Activated B cell treated with CpG ODN at 0.5 μM for 24 hours (primary cell): ENCODE measurements around the gene RNH1. TPM values are rescaled to one million over a fixed set of nuclear protein-coding genes. Genes with fewer than 3 reads are reported as not detected.

Experiments
- ATAC-seq: fragments of 200-7000 bp; cut with Tn5 transposase; one replicate; pipeline ENCODE4 v1.10.0; 2021; ENCODE audit warnings: low read depth, mild to moderate bottlenecking, moderate library complexity
- CTCF ChIA-PET: fragments of 350-600 bp; sonication (Branson Sonifier 250); formaldehyde crosslinking; loops from one replicate; lab custom pipeline; 2021; ENCODE audit warnings: antibody characterized with exemption; lab: Charles Lee
- POLR2A ChIA-PET: fragments of 350-600 bp; sonication (Branson Sonifier 250); formaldehyde crosslinking; loops from one replicate; lab custom pipeline; 2021; ENCODE audit warnings: antibody characterized with exemption; lab: Charles Lee
- DNase-seq: peaks from one replicate; pipeline ENCODE4 v3.0.0; 2022
- H3K27ac Mint-ChIP-seq: one replicate; pipeline ENCODE4 v1.8.0; 2020; ENCODE audit warnings: mixed read lengths
- H3K27me3 Mint-ChIP-seq: one replicate; pipeline ENCODE4 v1.8.0; 2021; ENCODE audit warnings: mixed read lengths
- H3K36me3 Mint-ChIP-seq: one replicate; pipeline ENCODE4 v1.8.0; 2021; ENCODE audit warnings: low read depth, mixed read lengths
- H3K4me1 Mint-ChIP-seq: one replicate; pipeline ENCODE4 v1.8.0; 2021; ENCODE audit warnings: mixed read lengths
- H3K4me3 Mint-ChIP-seq: one replicate; pipeline ENCODE4 v1.8.0; 2020; ENCODE audit warnings: mild to moderate bottlenecking, mixed read lengths
- H3K9me3 Mint-ChIP-seq: one replicate; pipeline ENCODE4 v1.8.0; 2020; ENCODE audit warnings: mixed read lengths
- CTCF ChIP-seq: fragments of 200-600 bp; IDR thresholded peaks from one replicate; pipeline ENCODE4 v1.8.0; 2022; ENCODE audit warnings: antibody characterized with exemption, mild to moderate bottlenecking
- intact Hi-C: fragments of 100-400 bp; cut with micrococcal nuclease; formaldehyde crosslinking; loops from one replicate; pipeline ENCODE4 v1.15.1; 2024
- total RNA-seq: library from RNA; stranded (reverse); gene quantifications from 2 replicates; pipeline ENCODE4 v1.2.3, GENCODE V29; 2022

Gene RNH1
- total RNA-seq, 1 donor from 2014 or later: 101 TPM

- Mint-ChIP-seq H3K4me1 (no peaks in the 10 kb centered on the region), H3K27ac (no peak overlapping the region), H3K36me3 (peaks cover 2% of the 10 kb centered on the region), H3K4me3 (no peak overlapping the region), H3K27me3 (no peaks in the 10 kb centered on the region), H3K9me3 (no peaks in the 10 kb centered on the region)
- ChIA-PET CTCF (no interaction called here), POLR2A (no interaction called here)
- TF ChIP-seq CTCF: no peak
- intact Hi-C loops: no loop called here
- no peak for DNase-seq
- ATAC-seq: no peak
Measured at GRCh38 chr11:474914-475506, 32.0 kb downstream of the RNH1 start.

GRCh38 chr11:473962-474785 lies 32.9 kb downstream of the RNH1 start:
- DNase-seq: no peak
- Mint-ChIP-seq H3K9me3 (no peaks in the 10 kb centered on the region), H3K4me1 (no peaks in the 10 kb centered on the region), H3K27ac (no peak overlapping the region), H3K4me3 (no peak overlapping the region), H3K27me3 (no peaks in the 10 kb centered on the region), H3K36me3 (peaks cover 2% of the 10 kb centered on the region)
- intact Hi-C loops: no loop called here
- ChIA-PET CTCF (no interaction called here), POLR2A (no interaction called here)
- ATAC-seq: no peak
- TF ChIP-seq CTCF: no peak

GRCh38 chr11:473415-473814 lies 33.6 kb downstream of the RNH1 start:
- intact Hi-C loops: no loop called here
- no peaks in the 10 kb centered on the region for H3K4me1 Mint-ChIP-seq
- ChIA-PET CTCF (no interaction called here), POLR2A (no interaction called here)
- no peak overlapping the region for H3K4me3 Mint-ChIP-seq
- no peak for TF ChIP-seq CTCF
- peaks cover 2% of the 10 kb centered on the region for H3K36me3 Mint-ChIP-seq
- H3K9me3 Mint-ChIP-seq: no peaks in the 10 kb centered on the region
- DNase-seq (no peak), ATAC-seq (no peak)
- no peak overlapping the region for H3K27ac Mint-ChIP-seq
- no peaks in the 10 kb centered on the region for H3K27me3 Mint-ChIP-seq

GRCh38 chr11:472816-473215 lies 34.2 kb downstream of the RNH1 start:
- TF ChIP-seq CTCF: no peak
- H3K36me3 Mint-ChIP-seq: peaks cover 2% of the 10 kb centered on the region
- H3K27ac Mint-ChIP-seq: no peak overlapping the region
- CTCF ChIA-PET: no interaction called here
- no peak overlapping the region for H3K4me3 Mint-ChIP-seq
- H3K4me1 Mint-ChIP-seq: no peaks in the 10 kb centered on the region
- no peaks in the 10 kb centered on the region for H3K27me3 Mint-ChIP-seq
- intact Hi-C loops: no loop called here
- no peaks in the 10 kb centered on the region for H3K9me3 Mint-ChIP-seq
- DNase-seq: no peak
- no peak for ATAC-seq
- POLR2A ChIA-PET: no interaction called here

- ChIA-PET POLR2A (no interaction called here), CTCF (no interaction called here)
- Mint-ChIP-seq H3K27me3 (no peaks in the 10 kb centered on the region), H3K36me3 (peaks cover 2% of the 10 kb centered on the region), H3K27ac (no peak overlapping the region), H3K9me3 (no peaks in the 10 kb centered on the region), H3K4me3 (no peak overlapping the region), H3K4me1 (no peaks in the 10 kb centered on the region)
- DNase-seq: no peak
- no peak for ATAC-seq
- no peak for TF ChIP-seq CTCF
- intact Hi-C loops: no loop called here
Measured at GRCh38 chr11:472272-472671, 34.8 kb downstream of the RNH1 start.
